Renal pelvis (tissue), 4 donors: ENCODE data around the gene TLCD3A. TPM values are rescaled to one million over a fixed set of nuclear protein-coding genes. Genes with fewer than 3 reads are reported as not detected.
A peak's percentile ranks its signal among the peaks of the same experiment; 100 is the strongest.

Experiments used
- DNase-seq: peaks from one replicate; pipeline ENCODE4 v3.0.0-alpha.2; 2013
- polyA plus RNA-seq, 3 donors: library from polyadenylated mRNA; unstranded; fragments of 120-200 nt; gene quantifications; one replicate each; pipeline ENCODE4 v1.2.1, GENCODE V29; 2013; ENCODE audit not compliant: insufficient read length in 3 of 3

The TLCD3A gene
- polyA plus RNA-seq, 3 donors, result 26.2 to 29.4 (median 27.1) TPM

DNA sequence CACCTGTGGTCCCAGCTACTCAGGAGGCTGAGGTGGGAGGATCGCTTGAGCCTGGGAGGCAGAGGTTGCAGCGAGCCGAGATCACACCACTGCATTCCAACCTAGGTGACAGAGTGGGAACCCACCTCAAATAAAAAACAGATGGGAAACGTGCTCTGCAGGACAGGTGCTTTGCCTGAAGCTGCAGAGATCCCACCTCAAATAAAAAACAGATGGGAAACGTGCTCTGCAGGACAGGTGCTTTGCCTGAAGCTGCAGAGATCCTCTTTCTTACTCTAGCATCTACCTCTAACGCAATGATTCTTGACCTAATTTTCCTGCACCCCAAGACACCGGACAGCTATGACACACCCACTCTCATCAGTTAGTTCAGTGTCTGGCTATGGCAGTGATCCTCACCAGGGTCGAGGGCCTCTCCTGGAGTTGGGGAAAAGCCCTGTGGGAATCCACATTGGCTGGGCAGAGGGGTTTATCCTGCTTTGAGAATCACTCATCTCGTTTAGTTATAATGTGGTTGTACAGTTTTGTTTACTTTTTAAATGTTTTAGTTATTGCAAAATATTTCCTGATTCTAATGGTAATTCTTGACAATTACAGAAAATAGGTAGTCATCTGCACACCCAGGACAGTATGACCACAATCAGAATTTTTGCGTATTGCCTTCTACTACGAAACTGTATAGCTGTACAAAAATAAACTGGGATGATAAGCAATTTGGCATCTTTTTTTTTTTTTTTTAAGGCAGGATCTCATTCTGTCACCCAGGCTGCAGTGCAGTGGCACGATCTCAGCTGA is 29.1 kb upstream of the TLCD3A start:
- no peak for DNase-seq

DNA sequence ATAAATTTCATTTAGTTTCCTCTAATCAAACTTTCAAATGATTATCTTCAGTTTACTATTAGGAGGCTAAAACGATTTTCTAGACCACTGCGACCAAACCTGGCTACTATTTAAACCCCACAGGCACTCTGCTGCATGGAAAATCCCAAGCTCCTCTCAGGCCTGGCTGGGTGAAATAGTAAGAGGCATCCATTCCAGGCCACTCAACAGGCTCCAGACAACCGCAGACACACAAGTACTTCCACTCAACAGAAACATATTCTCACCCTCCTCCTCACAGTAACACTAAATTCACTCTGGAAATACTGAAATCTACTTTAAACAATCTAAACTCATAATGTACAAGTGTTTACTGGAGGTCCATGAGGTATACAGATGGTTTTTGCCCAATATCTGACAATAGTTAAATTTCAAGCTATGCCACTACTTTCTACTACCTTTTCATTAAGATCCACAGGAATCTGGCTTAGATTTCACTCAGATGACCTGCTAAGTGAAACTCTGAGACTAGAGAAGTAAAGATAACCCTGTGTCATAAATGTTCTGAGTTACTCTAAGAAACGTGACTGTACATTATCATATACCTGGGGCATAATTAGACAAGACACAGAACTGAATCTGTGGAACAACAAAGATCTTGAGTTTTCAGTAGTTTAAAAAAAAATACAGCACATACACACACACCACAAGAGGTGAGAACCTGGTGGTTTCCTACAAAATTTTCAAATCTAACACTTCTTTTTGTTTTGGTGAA is 28.1 kb upstream of the TLCD3A start:
- DNase-seq, result no peak

DNA sequence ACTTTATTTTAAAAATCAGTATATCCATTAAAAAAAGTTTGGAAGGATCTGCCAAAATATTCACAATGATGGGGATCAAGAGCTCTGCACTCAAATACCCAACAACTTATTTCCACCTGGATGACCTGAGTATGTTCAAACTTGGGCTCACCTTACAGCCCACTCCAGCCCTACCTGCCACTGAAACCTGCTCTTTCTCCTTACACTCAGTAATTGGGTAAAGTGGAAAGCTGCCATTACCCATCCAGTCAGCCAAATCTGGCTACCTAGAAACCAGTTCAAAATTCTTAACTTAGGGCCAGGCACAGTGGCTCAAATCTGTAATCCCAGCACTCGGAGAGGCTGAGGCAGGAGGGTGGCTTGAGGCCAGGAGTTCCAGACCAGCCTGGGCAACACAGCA is 27.4 kb upstream of the TLCD3A start:
- no peak for DNase-seq

DNA sequence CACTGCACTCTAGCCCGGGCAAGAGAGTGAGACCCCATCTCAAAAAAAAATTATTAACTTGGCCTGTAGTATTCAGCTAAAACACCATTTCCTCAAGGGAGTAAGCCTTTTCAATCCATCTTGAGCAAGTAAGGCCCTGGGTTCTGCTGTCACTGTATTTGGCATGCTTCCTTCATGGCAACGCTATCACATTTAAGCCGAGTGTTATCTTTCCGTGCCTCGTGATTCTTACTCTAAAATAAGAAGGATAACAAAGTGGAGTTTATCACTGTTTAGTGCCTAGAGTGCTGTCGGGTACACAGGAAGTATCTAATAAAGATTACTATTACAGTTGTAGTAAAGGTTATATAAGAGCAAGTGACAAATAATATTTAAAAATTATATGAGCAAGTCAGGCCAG is 26.5 kb upstream of the TLCD3A start:
- DNase-seq, result no peak

DNA sequence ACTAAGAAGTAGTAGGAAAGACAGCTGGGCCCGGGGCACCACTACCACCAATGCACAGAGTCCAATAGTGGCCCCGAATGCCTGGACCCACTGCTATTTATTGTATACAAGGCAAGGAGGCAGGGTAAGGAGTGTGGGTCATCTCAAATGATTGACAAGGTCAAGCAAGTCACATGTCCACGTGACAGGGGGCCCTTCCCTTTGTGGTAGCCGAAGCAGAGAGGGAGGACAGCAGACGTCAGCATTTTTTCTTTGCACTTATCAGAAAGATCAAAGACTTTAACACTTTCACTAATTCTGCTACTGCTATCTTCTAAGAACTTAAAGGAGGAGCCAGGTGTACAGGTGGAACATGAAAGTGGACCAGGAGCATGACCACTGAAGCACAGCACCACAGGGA is 24.3 kb upstream of the TLCD3A start:
- DNase-seq, result no peak

DNA sequence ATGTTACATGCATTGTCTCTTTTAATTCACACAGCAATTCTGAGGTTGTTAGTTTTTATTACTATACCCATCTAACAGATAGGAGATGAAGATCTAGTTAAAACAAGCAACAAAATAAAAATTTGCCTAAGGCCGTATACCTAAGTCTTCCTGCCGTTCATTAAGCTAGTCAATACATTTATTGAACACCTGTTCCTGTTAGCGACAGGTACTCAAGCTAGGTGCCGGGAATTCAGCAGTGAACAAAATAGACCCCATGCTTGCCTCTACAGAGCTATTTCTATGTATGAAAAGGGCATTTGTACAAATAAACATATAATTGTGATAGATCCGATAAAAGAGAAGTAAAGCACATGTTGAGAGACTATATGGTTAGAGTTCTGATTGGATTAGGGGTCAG is 14.3 kb upstream of the TLCD3A start:
- DNase-seq, result no peak

DNA sequence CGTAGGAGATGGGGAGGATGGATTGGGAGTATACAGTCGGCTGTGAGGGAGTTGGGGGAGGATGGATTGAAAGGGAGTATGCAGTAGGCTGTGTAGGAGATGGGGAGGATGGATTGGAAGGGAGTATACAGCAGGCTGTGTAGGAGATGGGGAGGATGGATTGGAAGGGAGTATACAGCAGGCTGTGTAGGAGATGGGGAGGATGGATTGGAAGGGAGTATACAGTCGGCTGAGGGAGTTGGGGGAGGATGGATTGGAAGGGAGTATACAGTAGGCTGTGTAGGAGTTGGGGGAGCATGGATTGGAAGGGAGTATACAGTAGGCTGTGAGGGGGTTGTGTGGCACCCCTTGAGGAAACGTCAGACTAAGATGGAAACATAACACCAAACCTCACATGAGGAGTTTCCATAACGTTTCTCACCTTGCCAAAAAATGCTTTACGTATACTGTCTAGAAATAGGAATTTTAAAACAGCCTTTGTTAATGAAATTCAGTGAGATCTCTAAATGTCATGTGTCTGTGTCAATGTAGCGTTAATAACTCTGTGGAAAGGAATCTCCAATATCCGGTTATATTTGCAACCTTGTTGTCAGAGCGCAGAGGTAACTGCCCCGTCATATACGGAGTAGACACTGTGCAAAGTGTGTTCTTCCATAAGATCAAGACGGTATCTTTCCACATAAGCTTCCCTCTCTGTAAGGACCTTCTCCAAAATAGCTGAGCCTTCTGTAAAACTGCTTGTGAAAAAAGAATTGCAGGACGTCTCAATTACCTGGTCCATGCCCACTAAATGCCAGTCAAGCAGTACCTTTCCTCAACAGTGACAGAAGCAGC is 11.5 kb upstream of the TLCD3A start:
- DNase-seq, result no peak

DNA sequence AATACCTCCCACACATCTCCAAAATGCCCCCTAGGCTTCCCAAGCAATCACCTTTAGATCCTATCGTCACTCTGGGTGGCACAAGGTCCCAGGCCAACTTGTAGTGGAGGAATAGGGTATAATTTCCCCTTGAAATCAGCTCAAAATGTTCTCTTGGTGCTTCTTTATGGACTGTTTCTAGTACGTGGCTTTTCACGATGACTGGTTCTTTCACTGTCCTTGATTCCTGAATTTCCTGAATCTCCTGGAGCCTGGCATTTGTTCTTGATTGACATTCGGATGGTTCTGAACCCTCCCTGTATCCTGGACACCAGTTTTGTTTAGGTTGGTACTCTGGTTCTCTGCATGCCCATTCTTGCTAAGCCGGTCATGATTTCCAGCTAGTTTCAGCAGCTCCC is 10.9 kb upstream of the TLCD3A start:
- DNase-seq, result no peak

DNA sequence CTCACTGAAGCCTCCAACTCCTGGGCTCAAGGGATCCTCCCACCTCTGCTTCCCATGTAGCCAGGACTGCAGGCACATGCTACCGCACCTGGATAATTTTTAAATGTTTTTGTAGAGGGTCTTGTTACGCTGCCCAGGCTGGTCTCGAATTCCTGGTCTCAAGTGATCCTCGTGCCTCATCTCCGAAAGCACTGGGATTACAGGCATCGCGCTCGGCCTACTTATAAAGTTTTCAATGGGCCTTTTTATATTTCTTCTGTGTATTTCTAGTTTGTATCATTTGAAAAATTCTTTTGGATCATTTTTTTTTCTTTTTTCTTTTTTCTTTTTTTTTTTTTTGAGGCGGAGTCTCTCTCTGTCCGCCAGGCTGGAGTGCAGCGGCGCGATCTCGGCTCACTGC is 7.3 kb upstream of the TLCD3A start:
- no peak for DNase-seq

DNA sequence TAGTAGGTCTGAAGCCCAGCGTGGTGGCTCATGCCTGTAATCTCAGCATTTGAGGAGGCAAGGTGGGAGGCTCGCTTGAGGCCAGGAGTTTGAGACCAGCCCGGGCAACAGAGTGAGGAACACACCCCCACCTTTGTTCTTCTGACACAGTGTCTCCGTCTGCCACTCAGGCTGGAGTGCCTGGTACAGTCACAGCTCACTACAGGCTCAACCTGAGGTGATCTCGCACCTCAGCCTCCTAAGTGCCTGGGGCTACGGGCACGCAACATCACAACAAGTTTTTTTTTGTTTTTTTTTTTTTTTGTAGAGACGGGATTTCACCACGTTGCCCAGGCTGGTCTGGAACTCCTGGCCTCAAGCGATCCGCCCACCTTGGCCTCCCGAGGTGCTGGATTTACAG is 6.7 kb upstream of the TLCD3A start:
- no peak for DNase-seq

DNA sequence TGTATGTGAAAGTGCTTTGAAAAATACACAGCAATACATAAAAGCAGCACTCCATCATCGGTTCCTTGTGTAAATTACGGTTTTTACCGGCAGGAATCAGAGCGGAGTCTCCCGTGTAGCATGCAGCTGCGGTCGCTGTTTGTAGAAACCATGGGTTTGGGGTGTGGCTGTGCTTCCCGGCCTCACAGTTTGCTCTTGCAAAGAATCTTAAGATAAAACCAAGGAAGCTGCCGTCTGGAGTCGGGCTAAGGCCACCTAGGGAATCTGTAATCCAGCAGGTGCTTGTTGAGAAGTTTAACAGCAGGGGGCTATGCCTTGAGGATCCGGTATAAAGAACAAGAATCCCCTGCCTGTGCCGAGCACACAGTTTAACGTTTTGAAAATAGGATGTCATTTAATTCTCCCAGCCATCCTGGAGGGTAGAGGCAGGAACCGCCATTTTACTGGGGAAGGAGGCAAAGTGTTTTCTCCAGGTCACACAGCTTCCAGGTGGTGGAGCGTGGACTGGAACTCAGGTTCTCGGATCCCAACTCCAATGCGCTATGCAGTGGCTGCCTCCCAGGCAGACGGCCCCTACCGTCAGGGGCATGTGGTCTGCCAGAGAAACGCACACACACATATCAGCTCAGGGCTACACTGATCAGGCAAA is 6.0 kb upstream of the TLCD3A start:
- DNase-seq, result no peak

DNA sequence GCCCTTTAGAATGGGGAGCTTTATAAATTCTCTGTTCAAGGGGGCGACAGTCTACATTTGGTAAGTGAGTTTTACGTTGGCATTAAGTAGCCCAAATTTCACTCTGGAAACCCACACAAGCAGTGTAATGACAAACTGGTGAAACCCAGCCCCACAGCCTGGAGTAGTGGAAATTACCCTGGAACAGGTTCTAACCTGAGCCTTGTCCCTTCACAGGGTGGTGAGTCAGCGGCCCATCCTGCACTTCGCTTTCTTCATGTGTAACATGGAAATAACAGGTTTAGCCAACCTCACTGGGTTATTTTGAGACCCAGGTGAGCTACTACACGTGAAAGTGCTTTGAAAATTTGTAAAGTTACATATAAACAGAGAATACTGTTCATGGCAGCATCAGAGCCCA is 3.5 kb upstream of the TLCD3A start:
- no peak for DNase-seq

DNA sequence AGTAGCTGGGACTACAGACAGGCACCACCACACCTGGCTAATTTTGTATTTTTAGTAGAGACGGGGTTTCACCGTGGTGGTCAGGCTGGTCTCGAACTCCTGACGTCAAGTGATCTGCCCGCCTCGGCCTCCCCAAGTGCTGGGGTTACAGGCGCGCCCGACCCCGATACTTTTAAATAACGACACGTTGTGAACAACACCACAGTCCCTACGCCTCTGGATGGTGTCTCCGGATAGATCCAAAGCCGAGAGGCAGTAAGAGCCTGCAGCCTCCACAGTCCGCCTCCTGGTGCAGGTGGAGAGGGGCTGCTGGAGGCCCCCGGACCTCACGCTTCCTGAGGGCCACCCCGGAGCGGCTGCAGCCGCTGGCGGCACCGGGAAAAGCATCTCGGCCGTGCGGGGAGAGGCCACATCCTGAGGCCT is 741 bp upstream of the TLCD3A start:
- no peak for DNase-seq

DNA sequence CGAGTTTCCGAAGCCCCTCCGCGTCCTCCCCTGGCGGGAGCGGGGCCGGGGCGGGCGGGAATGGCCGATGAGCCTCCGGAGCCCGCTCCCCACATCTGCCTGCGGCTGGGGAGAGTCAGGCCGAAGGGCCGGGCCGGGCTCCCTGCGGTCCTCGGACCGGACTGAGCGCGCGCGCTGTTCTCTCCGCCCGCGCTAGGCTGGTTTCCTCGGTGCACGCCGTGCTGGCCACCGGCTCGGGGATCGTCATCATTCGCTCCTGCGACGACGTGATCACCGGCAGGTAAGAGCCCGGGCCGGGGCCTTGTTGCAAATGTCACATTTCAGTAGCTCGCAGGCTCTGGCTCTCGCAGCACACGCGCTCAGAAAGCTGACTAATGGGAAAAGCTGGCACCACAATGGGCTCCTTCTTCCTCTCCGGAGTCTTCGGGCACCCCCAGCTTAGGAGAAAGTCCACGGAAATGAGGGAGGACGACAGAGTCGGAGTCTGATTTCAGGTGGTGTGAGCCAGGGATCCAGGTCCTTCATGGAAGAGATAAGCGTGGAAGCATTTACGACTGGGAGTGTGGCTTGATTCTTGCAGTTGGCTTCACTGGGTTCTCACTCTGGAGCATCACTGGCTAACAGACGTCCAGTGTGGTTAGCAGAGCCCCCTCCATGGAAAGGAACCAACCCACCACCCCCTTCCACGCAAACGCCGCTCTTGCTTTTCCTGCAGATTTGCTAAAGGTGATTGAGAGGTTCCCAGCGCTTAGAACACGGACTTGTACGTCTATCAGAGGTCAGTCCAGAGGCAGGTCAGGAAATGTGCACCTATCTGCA is 715 bp downstream of the TLCD3A start:
- DNase-seq, result peak; percentile 34

DNA sequence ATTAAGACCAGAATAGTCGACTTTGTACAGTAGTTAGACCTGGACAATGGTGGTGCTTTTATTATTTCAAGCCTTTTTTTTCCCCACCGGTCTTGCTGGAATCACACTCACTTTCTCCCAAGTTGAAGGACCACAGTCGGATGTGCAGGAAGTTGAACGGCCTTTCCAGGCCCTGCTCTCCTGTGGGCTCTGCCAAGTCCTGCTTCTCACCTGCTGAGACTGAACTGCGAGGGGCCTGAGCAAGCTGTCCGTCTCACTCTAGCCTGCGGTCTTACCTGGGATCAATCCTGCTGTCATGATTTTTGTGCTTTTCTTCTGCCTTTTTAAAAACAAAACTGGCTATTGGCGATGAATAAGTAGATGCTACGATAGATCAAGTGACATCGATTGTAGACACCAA is 1.3 kb downstream of the TLCD3A start:
- DNase-seq, result no peak

DNA sequence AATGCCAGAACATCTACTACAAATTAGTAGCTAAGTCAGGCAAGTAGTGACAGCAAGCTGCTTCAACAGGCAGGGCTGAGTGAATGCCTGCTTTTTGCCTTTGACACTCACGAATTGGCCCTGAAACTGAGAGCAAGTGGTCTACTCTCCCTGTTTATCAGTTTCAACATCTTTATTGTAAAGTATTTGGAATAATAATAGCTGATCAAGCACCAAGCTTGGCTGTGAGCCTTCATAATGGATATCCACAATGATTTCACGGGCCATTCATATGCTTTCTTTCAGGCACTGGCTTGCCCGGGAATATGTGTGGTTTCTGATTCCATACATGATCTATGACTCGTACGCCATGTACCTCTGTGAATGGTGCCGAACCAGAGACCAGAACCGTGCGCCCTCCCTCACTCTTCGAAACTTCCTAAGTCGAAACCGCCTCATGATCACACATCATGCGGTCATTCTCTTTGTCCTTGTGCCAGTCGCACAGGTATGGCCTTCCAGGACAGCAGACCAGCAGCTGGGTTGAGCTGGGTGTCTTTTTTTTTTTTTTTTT is 5.2 kb downstream of the TLCD3A start:
- no peak for DNase-seq

DNA sequence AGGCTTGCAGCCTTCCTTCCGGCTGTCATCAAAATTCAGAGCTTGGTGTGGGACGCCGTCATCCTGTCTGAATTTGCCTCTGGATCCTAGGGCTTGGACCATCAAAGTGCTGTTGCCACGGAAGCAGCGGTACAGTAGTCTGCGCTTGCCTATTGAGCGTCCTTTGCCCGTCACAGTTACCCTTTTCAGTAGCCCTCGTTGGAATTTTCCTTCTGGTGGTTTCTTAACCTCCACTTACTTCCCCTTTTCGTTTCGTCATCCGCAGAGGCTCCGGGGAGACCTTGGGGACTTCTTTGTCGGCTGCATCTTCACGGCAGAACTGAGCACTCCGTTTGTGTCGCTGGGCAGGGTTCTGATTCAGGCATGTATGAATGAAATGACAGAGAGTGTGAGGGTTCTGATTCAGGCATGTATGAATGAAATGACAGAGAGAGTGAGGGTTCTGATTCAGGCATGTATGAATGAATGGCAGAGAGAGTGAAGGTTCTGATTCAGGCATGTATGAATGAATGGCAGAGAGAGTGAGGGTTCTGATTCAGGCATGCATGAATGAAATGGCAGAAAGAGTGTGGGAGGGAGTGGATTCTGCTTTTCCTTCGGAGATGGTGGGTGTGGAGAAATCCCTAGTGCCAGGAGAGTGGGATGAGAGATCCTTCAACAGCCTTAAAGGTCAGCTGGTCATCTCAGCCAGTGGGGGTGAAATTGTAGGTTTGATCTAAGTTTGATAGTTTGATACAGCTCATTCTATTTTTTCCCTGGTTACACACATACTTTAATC is 8.0 kb downstream of the TLCD3A start:
- DNase-seq, result no peak

DNA sequence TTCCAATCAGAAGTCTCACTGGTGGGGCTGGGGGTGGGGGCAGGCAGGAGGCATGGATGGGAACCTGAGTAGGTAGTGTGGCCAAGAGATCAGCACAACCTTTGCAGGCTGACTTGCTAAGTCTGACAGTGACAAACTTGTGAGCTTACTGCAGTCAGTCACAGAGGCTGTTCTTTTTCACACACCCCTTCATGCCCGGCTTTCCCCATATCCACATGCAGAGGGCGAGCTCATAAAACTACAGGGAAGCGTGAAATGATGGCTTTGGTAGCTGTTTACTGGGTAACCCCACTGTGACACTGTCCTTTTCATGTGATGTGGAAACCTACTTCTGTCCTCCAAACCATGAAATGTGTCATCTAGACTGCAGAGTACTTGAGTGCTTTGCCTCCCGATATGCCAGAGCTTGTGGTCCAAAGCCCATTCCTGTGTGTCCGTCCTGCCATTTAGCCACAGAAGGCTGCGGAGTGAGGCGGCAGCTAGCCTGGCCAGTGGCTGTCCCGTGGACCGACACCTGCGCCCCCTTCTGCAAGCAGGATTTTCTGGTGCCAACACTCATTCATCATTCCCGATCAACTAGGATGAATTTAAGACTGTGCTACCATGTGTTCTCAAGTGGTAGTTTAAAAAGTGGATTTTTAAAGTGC is 9.9 kb downstream of the TLCD3A start:
- DNase-seq, result no peak

DNA sequence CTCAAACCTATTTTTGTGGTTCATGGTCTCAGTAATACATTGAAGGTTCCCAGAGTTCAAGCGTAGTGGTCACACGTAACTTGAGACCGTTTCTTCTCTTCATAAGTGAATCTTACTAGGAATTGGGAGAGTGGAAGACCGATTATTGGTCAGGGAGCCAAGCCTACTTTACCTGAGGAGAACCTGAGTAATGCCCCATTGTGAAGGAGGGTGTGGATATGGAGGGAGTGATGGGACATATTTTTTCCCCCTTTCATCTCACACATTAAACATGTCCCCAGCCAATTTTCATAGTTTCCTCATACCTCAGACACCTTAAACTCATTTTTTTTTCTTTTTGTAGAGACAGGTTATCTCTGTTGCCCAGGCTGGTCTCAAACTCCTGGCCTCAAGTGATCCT is 10.7 kb downstream of the TLCD3A start:
- DNase-seq, result no peak

DNA sequence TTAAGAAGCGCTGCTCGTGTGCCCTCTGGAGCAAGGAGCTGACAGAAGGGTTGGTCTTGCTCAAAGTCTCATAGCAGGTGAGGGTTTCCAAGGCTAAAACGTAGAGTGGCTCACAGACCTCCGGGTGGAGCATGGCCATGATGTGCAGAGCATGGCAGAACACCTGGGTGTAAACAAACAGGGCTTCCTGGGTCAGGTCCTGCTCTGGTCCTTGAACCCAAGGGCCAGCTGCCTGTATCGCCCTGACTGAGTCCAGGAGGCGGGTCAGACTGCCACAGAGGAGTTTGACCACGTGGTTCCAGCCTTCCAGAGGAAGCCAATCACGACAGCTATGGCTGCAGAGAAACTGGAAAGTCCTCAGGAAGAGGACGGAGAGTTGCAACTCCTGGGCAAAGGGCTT is 12.5 kb downstream of the TLCD3A start:
- no peak for DNase-seq
